WTC11 (cell line): ENCODE measurements around the gene F2. TPM values are rescaled to one million over a fixed set of nuclear protein-coding genes. Genes with fewer than 3 reads are reported as not detected.

ENCODE experiments used
- ATAC-seq: fragments of 200-7000 bp; cut with Tn5 transposase; 2 replicates; pipeline ENCODE4 v1.10.0; 2021; ENCODE audit warnings: mild to moderate bottlenecking, moderate library complexity
- CTCF ChIA-PET: fragments of 300-600 bp; sonication (Branson Sonifier 250); formaldehyde crosslinking; loops from one replicate; lab custom pipeline; 2021; ENCODE audit warnings: antibody characterized with exemption; lab: Charles Lee
- POLR2A ChIA-PET: fragments of 350-600 bp; sonication (Branson Sonifier 250); formaldehyde crosslinking; loops from one replicate; lab custom pipeline; 2021; ENCODE audit warnings: antibody characterized with exemption; lab: Charles Lee
- DNase-seq: peaks from one replicate; pipeline ENCODE4 v3.0.0; 2021; ENCODE audit warnings: low spot score
- H3K27ac Mint-ChIP-seq: 2 replicates; pipeline ENCODE4 v1.8.0; 2021; ENCODE audit warnings: mixed read lengths
- H3K27me3 Mint-ChIP-seq: 2 replicates; pipeline ENCODE4 v1.8.0; 2021; ENCODE audit warnings: low read depth, mild to moderate bottlenecking, moderate library complexity, mixed read lengths
- H3K36me3 Mint-ChIP-seq: 2 replicates; pipeline ENCODE4 v1.8.0; 2021; ENCODE audit warnings: mixed read lengths
- H3K4me1 Mint-ChIP-seq: 2 replicates; pipeline ENCODE4 v1.8.0; 2022; ENCODE audit warnings: mixed read lengths
- H3K4me3 Mint-ChIP-seq: 2 replicates; pipeline ENCODE4 v1.8.0; 2021; ENCODE audit warnings: mild to moderate bottlenecking, moderate library complexity, mixed read lengths
- H3K9me3 Mint-ChIP-seq: 2 replicates; pipeline ENCODE4 v1.8.0; 2021; ENCODE audit warnings: mixed read lengths
- ATF1 ChIP-seq: sonication (generic); formaldehyde crosslinking; IDR thresholded peaks from 2 replicates; pipeline ENCODE4 v1.8.1; 2023; ENCODE audit warnings: mild to moderate bottlenecking, moderate library complexity, missing genetic modification reagents
- E2F4 ChIP-seq: sonication (generic); formaldehyde crosslinking; IDR thresholded peaks from 2 replicates; pipeline ENCODE4 v1.8.1; 2022; ENCODE audit warnings: low read depth, mild to moderate bottlenecking, moderate library complexity, missing genetic modification reagents, borderline replicate concordance
- FOXK1 ChIP-seq: sonication (generic); formaldehyde crosslinking; IDR thresholded peaks from 2 replicates; pipeline ENCODE4 v1.8.0; 2022; ENCODE audit warnings: mild to moderate bottlenecking, moderate library complexity, missing genetic modification reagents
- HMGXB4 ChIP-seq: sonication (generic); formaldehyde crosslinking; IDR thresholded peaks from 2 replicates; pipeline ENCODE4 v1.8.1; 2023; ENCODE audit warnings: mild to moderate bottlenecking, moderate library complexity, missing genetic modification reagents
- IRF2 ChIP-seq: sonication (generic); formaldehyde crosslinking; IDR thresholded peaks from 2 replicates; pipeline ENCODE4 v1.8.0; 2022; ENCODE audit warnings: low read depth, missing genetic modification reagents, borderline replicate concordance
- NR1H2 ChIP-seq: sonication (generic); formaldehyde crosslinking; IDR thresholded peaks from 2 replicates; pipeline ENCODE4 v1.9.0; 2021; ENCODE audit warnings: mild to moderate bottlenecking, moderate library complexity, missing genetic modification reagents
- RORB ChIP-seq: fragments of 250-450 bp; sonication (Bioruptor Pico); IDR thresholded peaks from 2 replicates; pipeline ENCODE4 v1.9.0; 2021; ENCODE audit warnings: mild to moderate bottlenecking
- TEAD4 ChIP-seq: sonication (generic); formaldehyde crosslinking; IDR thresholded peaks from 2 replicates; pipeline ENCODE4 v1.8.0; 2022; ENCODE audit warnings: mild to moderate bottlenecking, missing genetic modification reagents
- USF2 ChIP-seq: sonication (generic); formaldehyde crosslinking; IDR thresholded peaks from 2 replicates; pipeline ENCODE4 v1.8.1; 2023; ENCODE audit warnings: mild to moderate bottlenecking, missing genetic modification reagents, moderate library complexity
- ZBTB21 ChIP-seq: sonication (generic); formaldehyde crosslinking; IDR thresholded peaks from 2 replicates; pipeline ENCODE4 v1.8.1; 2023; ENCODE audit warnings: mild to moderate bottlenecking, missing genetic modification reagents, borderline replicate concordance
- ZNF232 ChIP-seq: sonication (generic); formaldehyde crosslinking; IDR thresholded peaks from 2 replicates; pipeline ENCODE4 v1.8.0; 2022; ENCODE audit warnings: mild to moderate bottlenecking, missing genetic modification reagents
- ZSCAN18 ChIP-seq: fragments of 250-450 bp; sonication (Bioruptor Pico); IDR thresholded peaks from 2 replicates; pipeline ENCODE4 v2.1.2; 2022; ENCODE audit warnings: mild to moderate bottlenecking, moderate library complexity
- total RNA-seq: library from RNA; stranded (reverse); gene quantifications from 3 replicates; pipeline ENCODE4 v1.2.3, GENCODE V29; 2021
- TF ChIP-seq, protein P1 (sequence below): sonication (generic); formaldehyde crosslinking; IDR thresholded peaks from 2 replicates; pipeline ENCODE4 v1.8.0; 2022; ENCODE audit warnings: mild to moderate bottlenecking, missing genetic modification reagents
- TF ChIP-seq, protein P2 (sequence below): sonication (generic); formaldehyde crosslinking; IDR thresholded peaks from 2 replicates; pipeline ENCODE4 v1.8.0; 2022; ENCODE audit warnings: mild to moderate bottlenecking, missing genetic modification reagents
- TF ChIP-seq, protein P3 (sequence below): sonication (generic); formaldehyde crosslinking; IDR thresholded peaks from 2 replicates; pipeline ENCODE4 v1.8.1; 2022; ENCODE audit warnings: low read depth, missing genetic modification reagents, borderline replicate concordance
- TF ChIP-seq, protein P4 (sequence below): fragments of 200-600 bp; IDR thresholded peaks from 2 replicates; pipeline ENCODE4 v1.8.0; 2022; ENCODE audit warnings: antibody characterized with exemption

The F2 gene
- total RNA-seq, 1 experiment from 2014 or later = 0.50 TPM

DNA sequence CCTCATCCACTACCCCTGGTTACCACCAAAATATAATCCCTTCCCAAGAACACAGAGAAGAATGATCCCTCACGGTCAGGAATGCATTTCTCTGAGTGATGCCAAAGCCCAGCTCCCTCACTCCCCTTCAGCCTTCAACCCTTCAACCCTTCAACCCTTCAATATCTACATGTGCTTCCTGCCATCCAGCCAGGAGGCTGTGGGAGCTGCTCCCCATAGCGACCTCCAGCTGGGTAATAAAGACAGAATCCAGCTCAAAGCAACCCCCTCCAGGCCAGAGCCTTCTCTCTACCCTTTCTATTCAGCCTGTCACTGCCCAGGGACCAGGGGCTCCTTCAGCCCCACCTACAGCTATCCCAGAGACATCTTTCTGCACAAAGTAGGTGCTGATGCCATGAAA, 21.3 kb upstream of the F2 start:
- Mint-ChIP-seq H3K27ac (peak overlapping the region; percentile 58; the same call in 1 of the 2 replicates), H3K27me3 (no peaks in the 10 kb centered on the region), H3K4me3 (no peak overlapping the region), H3K9me3 (no peaks in the 10 kb centered on the region), H3K4me1 (peaks cover 11% of the 10 kb centered on the region), H3K36me3 (peaks cover 12% of the 10 kb centered on the region)
- ChIA-PET CTCF (interaction anchor here (1.4 kb wide), 1 partner anchor 309 kb away, joined by 3 read pairs; no protein-coding TSS in a partner anchor), POLR2A (interaction anchor here (0.7 kb wide), 1 partner anchor 23 kb away, joined by 3 read pairs; no protein-coding TSS in a partner anchor)
- TF ChIP-seq IRF2 (CRISPR knock-in tag) (no peak), RORB (no peak)
- DNase-seq (no peak), ATAC-seq (no peak)

DNA sequence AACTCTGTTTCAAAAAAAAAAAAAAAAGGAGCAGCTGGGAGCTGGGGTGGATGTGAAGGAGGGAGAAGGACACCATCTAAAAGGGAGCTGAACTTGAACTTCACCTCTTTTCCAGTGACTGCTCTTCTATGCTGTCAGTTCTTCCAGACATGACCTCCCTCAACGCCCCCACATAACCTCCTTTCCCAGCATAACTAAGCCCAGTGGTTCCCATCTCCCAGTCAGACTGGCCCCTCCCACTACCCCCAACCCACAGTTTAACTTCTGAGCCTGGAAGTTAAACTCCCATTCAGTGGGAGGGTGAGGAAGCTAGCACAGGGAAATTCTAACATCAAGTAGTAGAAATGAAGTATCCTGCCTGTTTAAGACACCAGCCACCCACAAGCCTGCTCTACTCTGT, 20.4 kb upstream of the F2 start:
- H3K36me3 Mint-ChIP-seq = peaks cover 20% of the 10 kb centered on the region
- ATAC-seq = no peak
- no peaks in the 10 kb centered on the region for H3K9me3 Mint-ChIP-seq
- DNase-seq = no peak
- H3K4me1 Mint-ChIP-seq = peaks cover 11% of the 10 kb centered on the region
- ChIA-PET POLR2A (no interaction called here), CTCF (no interaction called here)
- H3K27me3 Mint-ChIP-seq = no peaks in the 10 kb centered on the region
- TF ChIP-seq, protein P1, sequence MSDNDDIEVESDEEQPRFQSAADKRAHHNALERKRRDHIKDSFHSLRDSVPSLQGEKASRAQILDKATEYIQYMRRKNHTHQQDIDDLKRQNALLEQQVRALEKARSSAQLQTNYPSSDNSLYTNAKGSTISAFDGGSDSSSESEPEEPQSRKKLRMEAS (CRISPR knock-in tag) = no peak
- TF ChIP-seq ZSCAN18 (CRISPR knock-in tag) = no peak
- TF ChIP-seq, protein P2, sequence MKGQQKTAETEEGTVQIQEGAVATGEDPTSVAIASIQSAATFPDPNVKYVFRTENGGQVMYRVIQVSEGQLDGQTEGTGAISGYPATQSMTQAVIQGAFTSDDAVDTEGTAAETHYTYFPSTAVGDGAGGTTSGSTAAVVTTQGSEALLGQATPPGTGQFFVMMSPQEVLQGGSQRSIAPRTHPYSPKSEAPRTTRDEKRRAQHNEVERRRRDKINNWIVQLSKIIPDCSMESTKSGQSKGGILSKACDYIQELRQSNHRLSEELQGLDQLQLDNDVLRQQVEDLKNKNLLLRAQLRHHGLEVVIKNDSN (CRISPR knock-in tag) = no peak
- no peak for TF ChIP-seq NR1H2 (CRISPR knock-in tag)
- no peak for TF ChIP-seq ZNF232 (CRISPR knock-in tag)
- no peak for TF ChIP-seq ATF1 (CRISPR knock-in tag)
- TF ChIP-seq TEAD4 = no peak
- TF ChIP-seq, all 79 proteins: peak for 0
- Mint-ChIP-seq H3K4me3 (no peak overlapping the region), H3K27ac (peak overlapping the region; percentile 53; the same call in 1 of the 2 replicates)

- CTCF ChIA-PET = interaction anchor here (0.8 to 2.4 kb wide), 13 partner anchors 13 to 479 kb away, joined by 3 to 8 read pairs (median 4); no protein-coding TSS in a partner anchor
- ATAC-seq = peak; percentile 89
- peaks cover 29% of the 10 kb centered on the region for H3K36me3 Mint-ChIP-seq
- no peaks in the 10 kb centered on the region for H3K9me3 Mint-ChIP-seq
- peak within 1 kb of the TSS; percentile 100 for H3K27ac Mint-ChIP-seq
- H3K4me1 Mint-ChIP-seq = peaks cover 11% of the 10 kb centered on the region
- peak; percentile 99 for DNase-seq
- no peaks in the 10 kb centered on the region for H3K27me3 Mint-ChIP-seq
- H3K4me3 Mint-ChIP-seq = peak within 1 kb of the TSS; percentile 98
- POLR2A ChIA-PET = interaction anchor here (0.6 to 1.0 kb wide), 4 partner anchors 19 to 514 kb away, joined by 3 to 6 read pairs (median 4); partner anchors contain the start of genes DDB2 and F2
- TF ChIP-seq FOXK1 (CRISPR knock-in tag) (no peak; the same call in none of the 2 replicates), ZBTB21 (CRISPR knock-in tag) (0 out of 2 replicates have a peak, but pooled peaks have one; percentile 47), E2F4 (CRISPR knock-in tag) (no peak), USF2 (CRISPR knock-in tag) (peak; percentile 73), HMGXB4 (peak; percentile 38; the same call in 1 of the 2 replicates), ATF1 (CRISPR knock-in tag) (no peak)
- TF ChIP-seq, protein P3, sequence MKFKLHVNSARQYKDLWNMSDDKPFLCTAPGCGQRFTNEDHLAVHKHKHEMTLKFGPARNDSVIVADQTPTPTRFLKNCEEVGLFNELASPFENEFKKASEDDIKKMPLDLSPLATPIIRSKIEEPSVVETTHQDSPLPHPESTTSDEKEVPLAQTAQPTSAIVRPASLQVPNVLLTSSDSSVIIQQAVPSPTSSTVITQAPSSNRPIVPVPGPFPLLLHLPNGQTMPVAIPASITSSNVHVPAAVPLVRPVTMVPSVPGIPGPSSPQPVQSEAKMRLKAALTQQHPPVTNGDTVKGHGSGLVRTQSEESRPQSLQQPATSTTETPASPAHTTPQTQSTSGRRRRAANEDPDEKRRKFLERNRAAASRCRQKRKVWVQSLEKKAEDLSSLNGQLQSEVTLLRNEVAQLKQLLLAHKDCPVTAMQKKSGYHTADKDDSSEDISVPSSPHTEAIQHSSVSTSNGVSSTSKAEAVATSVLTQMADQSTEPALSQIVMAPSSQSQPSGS = no peak
- TF ChIP-seq, protein P4, sequence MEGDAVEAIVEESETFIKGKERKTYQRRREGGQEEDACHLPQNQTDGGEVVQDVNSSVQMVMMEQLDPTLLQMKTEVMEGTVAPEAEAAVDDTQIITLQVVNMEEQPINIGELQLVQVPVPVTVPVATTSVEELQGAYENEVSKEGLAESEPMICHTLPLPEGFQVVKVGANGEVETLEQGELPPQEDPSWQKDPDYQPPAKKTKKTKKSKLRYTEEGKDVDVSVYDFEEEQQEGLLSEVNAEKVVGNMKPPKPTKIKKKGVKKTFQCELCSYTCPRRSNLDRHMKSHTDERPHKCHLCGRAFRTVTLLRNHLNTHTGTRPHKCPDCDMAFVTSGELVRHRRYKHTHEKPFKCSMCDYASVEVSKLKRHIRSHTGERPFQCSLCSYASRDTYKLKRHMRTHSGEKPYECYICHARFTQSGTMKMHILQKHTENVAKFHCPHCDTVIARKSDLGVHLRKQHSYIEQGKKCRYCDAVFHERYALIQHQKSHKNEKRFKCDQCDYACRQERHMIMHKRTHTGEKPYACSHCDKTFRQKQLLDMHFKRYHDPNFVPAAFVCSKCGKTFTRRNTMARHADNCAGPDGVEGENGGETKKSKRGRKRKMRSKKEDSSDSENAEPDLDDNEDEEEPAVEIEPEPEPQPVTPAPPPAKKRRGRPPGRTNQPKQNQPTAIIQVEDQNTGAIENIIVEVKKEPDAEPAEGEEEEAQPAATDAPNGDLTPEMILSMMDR = no peak
Observed at GRCh38 chr11:46700241-46701077, 18.6 kb upstream of the F2 start, which contains the start of the genes ARHGAP1 and ZNF408. Gene ARHGAP1 (minus strand): TSS chr11:46700619. CDS start chr11:46696107, 4,512 bp downstream. Gene ZNF408 (plus strand): TSS chr11:46701031. CDS start chr11:46701048, 17 bp downstream.
